SK-N-MC (cell line): ENCODE data around the gene TERB1.

Source experiments
- EZH2 ChIP-seq: fragments of 200-600 bp; sonication (generic); IDR thresholded peaks from one replicate; pipeline ENCODE4 v1.6.1; 2017; ENCODE audit warnings: antibody characterized with exemption
- POLR2AphosphoS5 ChIP-seq: IDR thresholded peaks from 2 replicates; pipeline ENCODE4 v1.6.1; 2012; ENCODE audit warnings: mild to moderate bottlenecking, low read depth, low read length, borderline replicate concordance

DNA sequence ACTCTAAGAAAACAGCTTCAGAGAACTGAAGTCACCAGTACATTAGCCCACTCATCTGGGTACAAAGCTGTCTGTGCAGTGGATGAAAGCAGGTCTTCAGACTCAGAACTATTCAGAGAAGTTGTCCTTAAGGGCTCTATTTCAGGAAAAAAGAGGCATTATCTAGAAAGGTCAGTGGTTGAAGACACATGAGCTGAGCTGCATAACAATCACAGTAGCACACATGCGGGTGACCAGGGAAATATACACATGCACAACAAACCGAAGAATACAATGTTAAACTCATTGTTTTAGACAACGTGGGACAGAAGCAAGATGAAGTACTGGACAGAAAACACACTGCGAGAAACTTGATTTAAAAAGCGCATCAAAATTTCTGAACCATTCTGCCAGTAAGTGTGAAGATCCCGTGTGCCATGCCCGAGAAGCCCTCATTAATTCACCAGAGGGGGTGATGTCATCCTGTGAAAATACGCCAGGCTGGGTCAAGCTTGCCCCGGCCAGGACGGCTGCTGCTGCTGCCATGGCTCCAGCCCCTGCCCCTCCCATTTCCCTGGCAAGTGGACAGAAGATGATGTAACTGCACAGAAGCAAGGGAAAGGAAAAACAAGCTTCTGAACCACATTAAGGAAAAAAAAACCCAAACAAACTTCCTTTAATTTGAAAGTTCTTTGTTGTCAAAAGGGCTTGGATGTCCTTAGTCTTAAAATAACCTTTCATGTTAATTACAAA lies 60.0 kb downstream of the TERB1 start:
- TF ChIP-seq POLR2AphosphoS5 (no peak), EZH2 (no peak)
